Glutamatergic neuron (in vitro differentiated cells): ENCODE measurements around the gene CELF4. TPM values are rescaled to one million over a fixed set of nuclear protein-coding genes. Genes with fewer than 3 reads are reported as not detected.

Experiments used
- DNase-seq: peaks from one replicate; pipeline ENCODE4 v3.0.0; 2022
- H3K27ac Mint-ChIP-seq: one replicate; pipeline ENCODE4 v1.8.0; 2020; ENCODE audit warnings: mild to moderate bottlenecking, mixed read lengths, inconsistent platforms; ENCODE audit not compliant: unreplicated experiment
- H3K27me3 Mint-ChIP-seq: one replicate; pipeline ENCODE4 v1.8.0; 2020; ENCODE audit warnings: mild to moderate bottlenecking, moderate library complexity, mixed read lengths, inconsistent platforms; ENCODE audit not compliant: unreplicated experiment
- H3K36me3 Mint-ChIP-seq: one replicate; pipeline ENCODE4 v1.8.0; 2020; ENCODE audit warnings: mild to moderate bottlenecking, mixed read lengths, inconsistent platforms; ENCODE audit not compliant: unreplicated experiment
- H3K4me1 Mint-ChIP-seq: one replicate; pipeline ENCODE4 v1.8.0; 2020; ENCODE audit warnings: mild to moderate bottlenecking, low read depth, mixed read lengths, inconsistent platforms; ENCODE audit not compliant: unreplicated experiment
- H3K4me3 Mint-ChIP-seq: one replicate; pipeline ENCODE4 v1.8.0; 2020; ENCODE audit warnings: mild to moderate bottlenecking, mixed read lengths, inconsistent platforms; ENCODE audit not compliant: unreplicated experiment
- H3K9me3 Mint-ChIP-seq: one replicate; pipeline ENCODE4 v1.8.0; 2020; ENCODE audit warnings: mild to moderate bottlenecking, moderate library complexity, mixed read lengths, inconsistent platforms; ENCODE audit not compliant: unreplicated experiment
- total RNA-seq: library from RNA; stranded (reverse); fragmentation: NEBNext Ultra II Directional; extraction: Animal tissue kit (Norgen Biotek cat#: 25700); gene quantifications from one replicate; pipeline ENCODE4 v1.2.1, GENCODE V29; 2021; ENCODE audit not compliant: unreplicated experiment
- TF ChIP-seq, protein P1 (sequence below): fragments of 200-600 bp; sonication (generic); IDR thresholded peaks from one replicate; pipeline ENCODE4 v1.5.0; 2021; ENCODE audit not compliant: partially characterized antibody, unreplicated experiment

Gene CELF4
- total RNA-seq, 1 donor from 2014 or later, result 38.4 TPM

DNA sequence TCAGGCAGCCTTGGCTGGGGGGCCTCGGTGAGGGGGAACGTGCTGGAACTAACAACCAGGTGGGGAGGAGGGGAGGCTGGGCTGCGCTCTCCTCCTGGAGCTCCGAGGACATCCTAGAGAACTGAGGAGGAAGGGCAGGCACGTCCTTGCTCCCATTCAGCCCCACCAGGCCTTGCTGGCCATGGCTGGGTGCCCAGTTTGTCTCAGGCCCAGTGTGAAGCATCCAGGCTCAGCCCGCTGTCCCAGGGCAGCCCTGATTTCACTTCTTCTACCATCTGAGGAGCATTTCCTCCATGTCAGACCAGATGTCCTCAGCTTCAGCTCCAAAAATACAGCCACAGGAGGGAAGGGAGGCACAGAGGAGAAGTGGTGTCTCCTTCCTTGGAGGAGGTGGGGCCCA lies 125.4 kb downstream of the CELF4 start:
- no peak overlapping the region for H3K4me3 Mint-ChIP-seq
- DNase-seq, result no peak
- H3K36me3 Mint-ChIP-seq, result no peaks in the 10 kb centered on the region
- H3K9me3 Mint-ChIP-seq, result peaks cover 2% of the 10 kb centered on the region
- peaks cover 14% of the 10 kb centered on the region for H3K27me3 Mint-ChIP-seq
- no peak overlapping the region for H3K27ac Mint-ChIP-seq
- H3K4me1 Mint-ChIP-seq, result peaks cover 56% of the 10 kb centered on the region
- TF ChIP-seq, protein P1, sequence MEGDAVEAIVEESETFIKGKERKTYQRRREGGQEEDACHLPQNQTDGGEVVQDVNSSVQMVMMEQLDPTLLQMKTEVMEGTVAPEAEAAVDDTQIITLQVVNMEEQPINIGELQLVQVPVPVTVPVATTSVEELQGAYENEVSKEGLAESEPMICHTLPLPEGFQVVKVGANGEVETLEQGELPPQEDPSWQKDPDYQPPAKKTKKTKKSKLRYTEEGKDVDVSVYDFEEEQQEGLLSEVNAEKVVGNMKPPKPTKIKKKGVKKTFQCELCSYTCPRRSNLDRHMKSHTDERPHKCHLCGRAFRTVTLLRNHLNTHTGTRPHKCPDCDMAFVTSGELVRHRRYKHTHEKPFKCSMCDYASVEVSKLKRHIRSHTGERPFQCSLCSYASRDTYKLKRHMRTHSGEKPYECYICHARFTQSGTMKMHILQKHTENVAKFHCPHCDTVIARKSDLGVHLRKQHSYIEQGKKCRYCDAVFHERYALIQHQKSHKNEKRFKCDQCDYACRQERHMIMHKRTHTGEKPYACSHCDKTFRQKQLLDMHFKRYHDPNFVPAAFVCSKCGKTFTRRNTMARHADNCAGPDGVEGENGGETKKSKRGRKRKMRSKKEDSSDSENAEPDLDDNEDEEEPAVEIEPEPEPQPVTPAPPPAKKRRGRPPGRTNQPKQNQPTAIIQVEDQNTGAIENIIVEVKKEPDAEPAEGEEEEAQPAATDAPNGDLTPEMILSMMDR, result no peak

DNA sequence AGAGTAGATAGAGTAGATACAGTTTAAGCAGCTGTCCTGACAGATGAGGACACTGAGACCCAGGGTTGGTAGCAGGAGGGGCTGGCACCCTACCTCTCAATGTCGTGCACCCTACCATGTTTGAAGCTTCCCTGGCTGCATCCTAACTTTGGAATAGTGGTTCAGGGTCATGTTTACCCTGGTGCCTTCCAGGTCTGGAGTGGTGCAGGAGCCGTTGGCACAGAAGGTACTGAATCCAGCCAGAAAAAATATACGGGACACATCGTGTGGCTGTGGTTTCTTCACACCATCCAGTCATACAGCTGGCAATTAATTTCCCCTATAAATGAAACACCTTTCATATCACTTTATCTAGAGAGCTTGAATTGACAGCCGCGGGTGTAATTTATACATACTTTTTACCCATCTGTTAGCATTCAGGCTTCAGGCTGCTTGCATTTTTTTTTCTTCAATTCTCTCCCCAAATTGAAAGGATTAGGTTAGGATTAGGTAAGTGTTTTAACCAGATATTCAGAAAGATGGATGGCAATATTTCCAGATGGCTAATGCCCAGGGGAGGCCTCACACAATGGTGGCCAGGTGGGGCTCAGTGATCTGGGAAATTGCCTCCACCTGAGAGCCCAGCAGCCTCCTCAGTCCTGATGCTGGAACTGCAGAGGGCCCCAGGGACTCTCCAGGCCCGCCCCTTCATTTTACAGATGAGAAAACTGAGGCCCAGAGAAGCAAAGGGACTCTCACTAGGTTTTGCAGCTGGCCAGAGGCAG lies 127.0 kb downstream of the CELF4 start:
- TF ChIP-seq, protein P1, result no peak
- DNase-seq, result no peak
- Mint-ChIP-seq H3K27ac (no peak overlapping the region), H3K9me3 (peaks cover 2% of the 10 kb centered on the region), H3K27me3 (peaks cover 14% of the 10 kb centered on the region), H3K4me1 (peaks cover 43% of the 10 kb centered on the region), H3K36me3 (no peaks in the 10 kb centered on the region), H3K4me3 (no peak overlapping the region)

DNA sequence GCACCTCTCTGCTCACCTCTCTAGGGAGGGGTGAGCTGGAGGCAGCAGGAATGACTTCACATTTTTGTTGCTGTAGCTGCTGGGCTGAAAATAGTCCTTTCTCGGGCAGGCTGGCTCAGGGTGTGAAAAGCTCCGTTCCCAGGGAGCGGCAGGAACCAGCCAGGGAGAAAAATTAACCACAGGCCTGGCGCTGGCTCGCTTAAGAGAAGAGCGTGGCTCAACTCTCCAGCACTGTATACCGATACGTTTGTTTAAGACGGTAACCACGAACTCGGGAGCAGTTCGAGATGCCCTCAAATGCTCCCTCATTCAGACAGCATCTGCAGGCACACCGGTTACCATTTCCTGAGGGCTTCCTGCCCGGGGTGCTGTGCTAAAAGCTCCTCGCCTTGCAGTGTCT lies 129.6 kb downstream of the CELF4 start:
- H3K27ac Mint-ChIP-seq, result no peak overlapping the region
- H3K36me3 Mint-ChIP-seq, result no peaks in the 10 kb centered on the region
- no peak overlapping the region for H3K4me3 Mint-ChIP-seq
- TF ChIP-seq, protein P1, result no peak
- no peak for DNase-seq
- peaks cover 9% of the 10 kb centered on the region for H3K27me3 Mint-ChIP-seq
- H3K9me3 Mint-ChIP-seq, result peaks cover 6% of the 10 kb centered on the region
- peaks cover 25% of the 10 kb centered on the region for H3K4me1 Mint-ChIP-seq

DNA sequence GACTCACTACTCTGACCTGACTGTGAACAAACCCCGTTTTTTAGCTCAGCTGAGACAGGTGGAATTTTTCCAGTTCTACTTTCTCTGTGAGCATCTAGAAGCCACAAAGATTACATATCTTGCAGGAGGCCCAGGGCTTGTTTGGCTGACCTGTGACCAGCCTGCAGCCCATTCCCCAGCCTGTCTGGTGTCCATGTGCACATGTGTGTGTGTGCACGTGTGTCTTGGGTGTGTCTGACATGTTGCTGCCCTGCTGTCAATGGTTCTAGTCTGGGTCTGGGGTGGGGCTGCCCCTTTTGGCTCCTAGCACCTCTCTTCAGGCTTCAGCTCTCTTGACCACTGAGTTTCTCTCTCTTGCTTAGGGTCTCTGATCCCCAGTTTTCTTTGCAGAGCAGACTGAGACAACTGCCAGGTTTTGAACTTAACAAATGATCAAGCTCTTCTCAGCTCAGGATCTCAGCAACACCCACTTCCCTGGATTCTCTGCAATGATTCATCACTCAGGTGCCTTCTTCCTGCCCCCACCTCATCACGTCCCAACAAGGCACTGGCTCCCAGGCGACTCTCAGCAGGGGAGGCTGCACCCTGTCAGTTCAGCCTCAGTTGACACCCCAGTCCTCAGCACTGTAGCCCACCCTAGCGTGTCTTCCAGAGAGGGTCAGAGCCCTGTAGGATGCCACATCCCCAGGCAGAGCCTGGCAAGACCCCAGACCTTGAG lies 130.3 kb downstream of the CELF4 start:
- DNase-seq, result no peak
- Mint-ChIP-seq H3K9me3 (peaks cover 6% of the 10 kb centered on the region), H3K27me3 (peaks cover 5% of the 10 kb centered on the region), H3K4me3 (no peak overlapping the region), H3K36me3 (no peaks in the 10 kb centered on the region), H3K4me1 (peaks cover 22% of the 10 kb centered on the region), H3K27ac (no peak overlapping the region)
- TF ChIP-seq, protein P1, result no peak
